Inflammatory macrophage (primary cell): ENCODE measurements around the gene GP1BB.
"Not testable (repeated sequence)": the region's sequence is repeated elsewhere in the genome, so short reads cannot be mapped to it uniquely, and the experiment has no call there.

ENCODE experiments used
- DNase-seq, 2 donors: peaks; one replicate each; pipeline ENCODE4 v3.0.0-alpha.2; 2020 to 2022

GP1BB gene

DNA sequence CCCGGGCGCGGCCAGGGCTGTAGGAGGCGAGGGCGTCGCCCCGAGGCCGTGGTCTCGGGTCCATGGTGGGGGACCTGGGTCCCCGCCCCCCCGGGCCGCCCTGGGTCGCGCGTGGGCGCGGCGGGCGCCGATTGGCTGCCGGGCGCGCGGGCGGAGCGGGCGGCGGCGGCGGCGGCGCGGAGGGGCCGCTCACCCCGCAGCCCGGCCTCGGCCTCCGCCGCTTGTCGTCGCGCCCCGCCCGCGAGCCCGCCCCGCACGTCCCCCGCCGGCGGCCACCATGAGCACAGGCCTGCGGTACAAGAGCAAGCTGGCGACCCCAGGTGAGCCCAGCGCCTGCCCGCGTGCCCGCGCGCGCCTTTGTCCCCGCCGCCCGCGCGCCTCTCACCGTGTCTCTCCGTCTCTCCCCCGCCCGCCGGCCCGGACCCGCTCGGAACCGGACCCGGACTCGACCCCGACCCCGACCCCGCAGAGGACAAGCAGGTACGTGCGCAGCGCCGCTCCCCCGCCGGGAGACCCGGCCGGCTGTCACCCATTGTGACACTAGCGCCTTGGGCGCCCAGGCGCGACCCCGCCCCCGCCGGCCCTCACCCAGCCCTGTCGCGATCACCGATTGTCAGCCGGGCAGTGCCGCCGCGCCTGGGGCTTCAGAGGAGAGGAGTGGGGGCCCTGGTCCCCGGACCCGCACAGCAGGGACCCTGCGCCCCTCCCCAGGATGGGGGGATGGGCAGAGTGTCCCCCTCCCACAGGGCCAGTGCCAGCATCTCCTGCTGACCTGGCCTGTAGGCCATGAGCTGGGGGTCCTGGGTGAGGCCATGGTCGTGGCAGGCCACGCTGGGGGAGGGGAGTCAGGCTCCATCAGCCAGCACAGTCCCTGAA is 8.8 kb upstream of the GP1BB start, which contains the start of gene SEPTIN5:
Gene SEPTIN5 (plus strand): TSS at position 192 of the 876 bp plus-strand sequence. CDS start 86 bp downstream, at position 278.
- no peak for DNase-seq

GRCh38 chr22:19715188-19715930 is 8.0 kb upstream of the GP1BB start:
- no peak for DNase-seq

GRCh38 chr22:19716041-19716828 is 7.1 kb upstream of the GP1BB start:
- DNase-seq: no peak

DNA sequence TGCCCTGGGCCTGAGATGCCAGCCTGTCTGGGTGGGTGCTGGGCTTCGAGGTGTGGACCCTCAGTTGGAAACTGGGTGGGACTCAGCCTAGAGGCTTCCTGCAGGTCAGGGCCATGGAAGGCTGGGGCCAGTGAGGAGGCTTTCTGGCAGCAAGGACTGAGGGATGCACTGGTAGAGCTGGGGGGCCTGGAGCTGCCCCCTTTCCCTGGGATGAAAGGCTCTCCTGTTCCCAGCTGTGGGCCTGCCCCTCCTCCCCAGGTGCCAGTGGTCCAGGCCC is 6.6 kb upstream of the GP1BB start:
- DNase-seq: no peak

GRCh38 chr22:19717181-19717580 is 6.2 kb upstream of the GP1BB start:
- DNase-seq: no peak

GRCh38 chr22:19717691-19718455 is 5.5 kb upstream of the GP1BB start:
- peak; percentile 70 to 73 for DNase-seq

GRCh38 chr22:19718456-19719049 is 4.8 kb upstream of the GP1BB start:
- no peak for DNase-seq

GRCh38 chr22:19719050-19719482 is 4.3 kb upstream of the GP1BB start:
- no peak for DNase-seq

DNA sequence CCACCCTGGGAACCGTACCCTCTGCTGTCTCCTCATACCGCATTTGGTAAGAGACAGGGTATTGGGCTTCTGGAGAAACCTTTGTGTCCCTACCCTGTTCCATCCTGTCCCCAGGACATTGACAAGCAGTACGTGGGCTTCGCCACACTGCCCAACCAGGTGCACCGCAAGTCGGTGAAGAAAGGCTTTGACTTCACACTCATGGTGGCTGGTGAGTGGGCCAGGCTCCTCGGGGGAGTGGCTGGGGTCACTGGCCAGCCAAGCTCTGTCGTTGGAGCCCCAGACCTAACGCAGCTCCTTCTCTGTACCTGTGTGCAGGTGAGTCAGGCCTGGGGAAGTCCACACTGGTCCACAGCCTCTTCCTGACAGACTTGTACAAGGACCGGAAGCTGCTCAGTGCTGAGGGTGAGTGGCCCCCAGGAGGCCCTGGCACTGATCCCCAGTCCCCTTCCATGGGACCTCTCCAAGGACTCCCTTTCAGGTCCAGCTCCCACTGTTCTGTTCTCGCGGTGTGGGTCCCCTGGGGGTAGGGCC is 3.8 kb upstream of the GP1BB start:
- DNase-seq: no peak

DNA sequence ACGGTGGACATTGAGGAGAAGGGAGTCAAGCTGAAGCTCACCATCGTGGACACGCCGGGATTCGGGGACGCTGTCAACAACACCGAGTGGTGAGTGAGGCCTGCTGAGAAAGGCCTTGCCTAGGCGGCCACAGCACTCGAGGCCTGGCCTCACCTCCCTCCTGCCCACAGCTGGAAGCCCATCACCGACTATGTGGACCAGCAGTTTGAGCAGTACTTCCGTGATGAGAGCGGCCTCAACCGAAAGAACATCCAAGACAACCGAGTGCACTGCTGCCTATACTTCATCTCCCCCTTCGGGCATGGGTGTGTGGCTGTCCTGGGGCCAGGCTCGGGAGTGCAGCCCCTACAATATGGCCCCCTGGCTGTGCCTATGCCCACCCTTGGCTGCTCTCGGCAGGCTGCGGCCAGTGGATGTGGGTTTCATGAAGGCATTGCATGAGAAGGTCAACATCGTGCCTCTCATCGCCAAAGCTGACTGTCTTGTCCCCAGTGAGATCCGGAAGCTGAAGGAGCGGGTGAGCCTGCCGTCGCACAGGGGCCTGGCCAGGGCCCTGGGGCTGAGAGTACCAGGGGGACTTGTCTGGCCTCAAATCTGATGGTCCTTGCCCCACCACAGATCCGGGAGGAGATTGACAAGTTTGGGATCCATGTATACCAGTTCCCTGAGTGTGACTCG is 3.0 kb upstream of the GP1BB start:
- no peak for DNase-seq

- no peak for DNase-seq
Measured at GRCh38 chr22:19720999-19721329, 2.4 kb upstream of the GP1BB start.

DNA sequence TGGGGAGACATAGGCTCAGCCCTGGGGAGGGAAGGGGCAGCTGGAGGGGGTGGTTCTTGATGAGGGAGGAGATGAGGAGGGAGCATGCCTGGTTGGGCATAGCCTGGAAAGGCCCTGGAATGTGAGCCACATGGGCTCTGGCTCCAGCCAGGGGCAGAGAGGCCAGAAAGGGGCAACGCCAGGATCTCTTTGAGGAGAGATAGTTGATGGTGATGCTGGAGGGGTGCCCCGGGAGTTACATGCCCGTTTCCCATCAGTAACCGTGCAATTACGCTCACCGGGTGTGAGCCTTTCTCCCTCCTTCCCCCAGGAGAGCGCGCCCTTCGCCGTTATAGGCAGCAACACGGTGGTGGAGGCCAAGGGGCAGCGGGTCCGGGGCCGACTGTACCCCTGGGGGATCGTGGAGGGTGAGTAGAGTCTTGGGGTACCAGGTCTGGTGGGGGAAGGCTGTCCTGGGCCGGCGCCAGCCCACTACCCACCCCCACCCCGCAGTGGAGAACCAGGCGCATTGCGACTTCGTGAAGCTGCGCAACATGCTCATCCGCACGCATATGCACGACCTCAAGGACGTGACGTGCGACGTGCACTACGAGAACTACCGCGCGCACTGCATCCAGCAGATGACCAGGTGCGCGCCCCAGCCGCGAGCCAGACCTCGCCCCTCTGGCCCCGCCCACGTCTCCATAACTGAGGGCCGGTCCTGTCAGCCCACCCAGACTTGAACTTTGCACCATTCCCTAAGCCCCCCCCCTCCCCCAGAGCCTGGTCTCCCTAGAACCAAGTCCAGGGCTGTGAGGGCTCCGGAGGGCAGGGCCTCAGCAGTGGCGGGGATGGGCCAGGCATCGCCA is 1.8 kb upstream of the GP1BB start:
- DNase-seq: no peak

- no peak for DNase-seq
Measured at GRCh38 chr22:19722178-19722981, 959 bp upstream of the GP1BB start.

DNA sequence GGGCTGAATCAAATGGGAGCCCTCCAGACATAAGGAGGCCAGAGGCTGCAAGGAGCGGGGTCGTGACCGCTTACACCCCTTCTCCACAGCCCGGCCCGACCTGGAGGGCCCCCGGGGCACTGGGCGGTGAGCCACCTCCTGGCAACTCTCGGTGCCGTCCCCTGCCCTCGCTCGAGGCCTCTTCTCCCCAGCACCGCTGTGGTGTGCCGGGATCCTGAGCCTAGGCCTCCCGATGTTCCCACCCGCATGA is 432 bp upstream of the GP1BB start:
- no peak for DNase-seq

DNA sequence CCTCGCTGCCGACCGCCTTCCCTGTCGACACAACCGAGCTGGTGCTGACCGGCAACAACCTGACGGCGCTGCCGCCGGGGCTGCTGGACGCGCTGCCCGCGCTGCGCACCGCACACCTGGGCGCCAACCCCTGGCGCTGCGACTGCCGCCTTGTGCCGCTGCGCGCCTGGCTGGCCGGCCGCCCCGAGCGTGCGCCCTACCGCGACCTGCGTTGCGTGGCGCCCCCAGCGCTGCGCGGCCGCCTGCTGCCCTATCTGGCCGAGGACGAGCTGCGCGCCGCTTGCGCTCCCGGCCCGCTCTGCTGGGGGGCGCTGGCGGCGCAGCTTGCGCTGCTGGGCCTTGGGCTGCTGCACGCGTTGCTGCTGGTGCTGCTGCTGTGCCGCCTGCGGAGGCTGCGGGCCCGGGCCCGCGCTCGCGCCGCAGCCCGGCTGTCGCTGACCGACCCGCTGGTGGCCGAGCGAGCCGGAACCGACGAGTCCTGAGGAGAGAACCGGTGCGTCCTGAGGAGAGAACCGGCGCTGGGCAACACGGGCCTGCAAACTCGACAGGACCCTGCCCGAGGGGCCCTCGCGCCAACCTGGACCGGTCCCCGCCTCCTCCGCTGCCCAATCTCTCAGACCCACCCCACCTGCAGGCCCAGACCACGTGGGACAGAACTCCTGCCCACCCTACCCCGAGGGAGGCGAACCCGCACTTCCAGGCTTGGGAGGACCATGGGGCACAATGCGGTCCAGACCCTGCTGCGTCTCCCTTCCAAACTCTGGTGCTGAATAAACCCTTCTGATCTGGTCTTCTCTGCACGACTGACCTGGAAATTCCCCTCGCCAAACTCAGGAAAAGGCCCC is 866 bp downstream of the GP1BB start:
- DNase-seq: peak; percentile 4 to 43

GRCh38 chr22:19724927-19725661 is 1.8 kb downstream of the GP1BB start:
- DNase-seq: no peak

DNA sequence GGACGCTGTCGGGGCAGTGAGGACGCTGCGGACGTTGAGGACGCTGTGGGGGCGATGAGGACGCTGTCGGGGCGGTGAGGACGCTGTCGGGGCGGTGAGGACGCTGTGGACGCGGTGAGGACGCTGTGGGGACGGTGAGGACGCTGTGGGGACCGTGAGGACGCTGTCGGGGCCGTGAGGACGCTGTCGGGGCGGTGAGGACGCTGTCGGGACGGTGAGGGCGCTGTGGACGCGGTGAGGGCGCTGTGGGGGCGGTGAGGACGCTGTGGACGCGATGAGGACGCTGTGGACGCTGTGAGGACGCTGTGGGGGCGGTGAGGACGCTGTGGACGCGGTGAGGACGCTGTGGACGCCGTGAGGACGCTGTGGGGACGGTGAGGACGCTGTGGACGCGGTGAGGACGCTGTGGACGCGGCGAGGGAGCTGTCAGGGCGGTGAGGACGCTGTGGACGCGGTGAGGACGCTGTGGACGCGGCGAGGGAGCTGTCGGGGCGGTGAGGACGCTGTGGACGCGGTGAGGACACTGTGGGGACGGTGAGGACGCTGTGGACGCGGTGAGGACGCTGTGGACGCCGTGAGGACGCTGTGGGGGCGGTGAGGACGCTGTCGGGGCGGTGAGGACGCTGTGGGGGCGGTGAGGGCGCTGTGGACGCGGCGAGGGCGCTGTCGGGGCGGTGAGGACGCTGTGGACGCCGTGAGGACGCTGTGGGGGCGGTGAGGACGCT is 2.9 kb downstream of the GP1BB start:
- not testable (repeated sequence) for DNase-seq
